Eye (tissue), 1 donor: Measurements from ENCODE around the gene AGK.
"Not testable (repeated sequence)": the region's sequence is repeated elsewhere in the genome, so short reads cannot be mapped to it uniquely, and the experiment has no call there.

ENCODE experiments used
- DNase-seq: peaks from one replicate; pipeline ENCODE4 v3.0.0-alpha.2; 2015

The AGK gene

DNA sequence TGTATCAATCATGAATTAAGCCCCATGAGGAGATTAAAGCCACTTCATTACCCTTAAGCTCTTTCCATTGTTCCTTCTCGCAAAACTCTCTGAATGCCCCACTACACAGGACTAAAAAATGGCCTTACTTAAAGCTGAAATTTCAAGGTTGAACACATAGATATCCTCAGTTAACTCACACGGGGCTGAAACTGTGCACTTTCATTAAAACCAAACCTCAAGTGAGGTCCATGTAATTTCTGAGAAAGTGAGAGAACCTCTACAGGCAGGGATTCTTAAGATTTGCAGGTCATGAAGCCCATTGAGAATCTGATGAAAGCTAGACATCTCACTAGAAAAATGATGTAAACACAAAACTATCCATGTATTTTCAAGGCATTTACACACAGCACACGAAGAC lies 134.9 kb downstream of the AGK start:
- no peak for DNase-seq

GRCh38 chr7:141686670-141687069 lies 135.5 kb downstream of the AGK start:
- DNase-seq = no peak

- DNase-seq = no peak
Measured at GRCh38 chr7:141688043-141688442, 136.8 kb downstream of the AGK start.

DNA sequence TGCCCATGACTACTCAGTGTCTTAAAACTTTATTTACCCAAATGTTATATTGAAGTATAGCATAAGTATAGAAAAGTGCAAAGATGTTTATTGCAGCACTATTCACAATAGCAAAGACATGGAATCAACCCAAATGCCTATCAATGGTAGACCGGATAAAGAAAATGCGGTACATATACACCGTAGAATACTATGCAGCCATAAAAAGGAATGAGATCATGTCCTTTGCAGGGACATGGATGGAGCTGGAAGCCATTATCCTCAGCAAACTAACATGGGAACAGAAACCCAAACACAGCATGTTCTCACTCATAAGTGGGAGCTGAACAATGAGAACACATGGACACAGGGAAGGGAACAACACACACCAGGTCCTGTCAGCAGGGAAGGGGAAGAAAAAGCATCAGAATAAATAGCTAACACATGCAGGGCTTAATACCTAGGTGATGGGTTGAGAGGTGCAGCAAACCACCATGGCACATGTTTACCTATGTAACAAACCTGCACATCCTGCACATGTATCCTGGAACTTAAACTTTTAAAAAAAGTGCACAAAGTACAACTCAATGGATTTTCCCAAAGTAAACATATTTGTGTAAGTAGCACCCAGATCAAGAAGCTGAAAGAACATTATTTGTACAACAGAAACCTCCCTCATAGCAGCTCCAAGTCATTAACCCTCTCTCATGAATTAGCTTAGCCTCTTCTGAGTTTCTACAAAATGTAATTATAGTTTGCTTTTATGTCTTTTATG lies 138.0 kb downstream of the AGK start:
- not testable (repeated sequence) for DNase-seq

DNA sequence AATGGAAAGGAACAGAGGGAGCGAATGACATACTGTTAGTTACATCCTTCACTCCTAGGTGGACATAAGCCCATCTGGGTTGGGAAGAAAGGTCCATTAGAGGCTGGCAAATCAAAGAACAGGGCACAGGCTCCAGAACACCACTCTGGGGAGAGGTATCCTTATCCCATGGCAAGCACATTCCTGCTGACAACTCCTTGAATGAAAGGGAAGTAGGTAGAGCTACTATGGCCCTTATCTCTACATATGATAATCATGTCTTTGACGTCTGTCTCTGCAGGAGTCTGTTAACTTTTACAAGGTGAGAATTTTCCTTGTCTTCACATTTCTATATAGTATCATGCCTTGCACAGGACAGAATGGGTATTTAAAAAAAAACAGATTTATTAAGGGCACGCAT lies 140.3 kb downstream of the AGK start:
- DNase-seq = no peak

DNA sequence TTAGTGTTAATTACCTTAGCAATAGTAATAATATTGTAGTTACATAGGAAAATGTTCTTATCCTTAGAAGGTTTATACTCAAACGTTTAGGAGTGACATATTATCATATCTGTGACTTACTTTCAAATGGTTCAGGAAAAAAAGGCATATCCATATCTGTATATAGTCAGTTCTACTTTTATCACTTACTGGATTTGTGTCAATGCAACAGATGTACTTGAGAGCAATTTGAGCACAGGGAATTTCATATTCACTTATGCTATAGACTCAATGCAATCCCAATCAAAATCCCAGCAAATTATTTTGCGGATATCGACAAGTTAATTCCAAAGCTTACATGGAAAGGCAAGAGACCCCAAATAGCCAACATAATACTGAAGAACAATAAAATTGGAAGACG lies 140.8 kb downstream of the AGK start:
- no peak for DNase-seq

GRCh38 chr7:141693082-141693481 lies 141.9 kb downstream of the AGK start:
- no peak for DNase-seq

DNA sequence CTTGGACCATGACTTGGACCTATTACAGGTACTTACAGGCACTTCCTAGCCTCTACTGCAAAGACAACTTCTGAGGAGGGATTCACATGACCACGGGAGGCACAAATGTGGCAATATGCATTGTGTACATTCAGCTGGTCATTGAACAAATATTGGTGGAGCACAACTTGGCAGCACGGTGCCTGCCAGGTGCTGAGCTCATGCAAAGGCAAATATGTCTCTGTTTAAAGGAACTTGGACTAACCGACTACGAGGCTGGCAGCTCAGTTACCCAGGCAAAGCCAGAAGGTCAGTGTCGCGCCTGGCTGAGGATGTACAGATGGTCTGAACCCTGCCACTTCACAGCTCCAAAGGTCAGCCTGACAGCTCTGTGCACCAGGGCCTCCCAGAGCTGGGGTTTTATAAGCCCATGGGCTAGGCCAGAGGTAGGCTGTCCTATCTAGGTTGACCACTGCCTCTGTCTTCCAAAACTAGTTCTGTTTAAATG lies 144.6 kb downstream of the AGK start:
- DNase-seq = no peak

GRCh38 chr7:141696348-141696747 lies 145.1 kb downstream of the AGK start:
- DNase-seq = no peak

GRCh38 chr7:141697211-141697871 lies 146.1 kb downstream of the AGK start:
- no peak for DNase-seq

DNA sequence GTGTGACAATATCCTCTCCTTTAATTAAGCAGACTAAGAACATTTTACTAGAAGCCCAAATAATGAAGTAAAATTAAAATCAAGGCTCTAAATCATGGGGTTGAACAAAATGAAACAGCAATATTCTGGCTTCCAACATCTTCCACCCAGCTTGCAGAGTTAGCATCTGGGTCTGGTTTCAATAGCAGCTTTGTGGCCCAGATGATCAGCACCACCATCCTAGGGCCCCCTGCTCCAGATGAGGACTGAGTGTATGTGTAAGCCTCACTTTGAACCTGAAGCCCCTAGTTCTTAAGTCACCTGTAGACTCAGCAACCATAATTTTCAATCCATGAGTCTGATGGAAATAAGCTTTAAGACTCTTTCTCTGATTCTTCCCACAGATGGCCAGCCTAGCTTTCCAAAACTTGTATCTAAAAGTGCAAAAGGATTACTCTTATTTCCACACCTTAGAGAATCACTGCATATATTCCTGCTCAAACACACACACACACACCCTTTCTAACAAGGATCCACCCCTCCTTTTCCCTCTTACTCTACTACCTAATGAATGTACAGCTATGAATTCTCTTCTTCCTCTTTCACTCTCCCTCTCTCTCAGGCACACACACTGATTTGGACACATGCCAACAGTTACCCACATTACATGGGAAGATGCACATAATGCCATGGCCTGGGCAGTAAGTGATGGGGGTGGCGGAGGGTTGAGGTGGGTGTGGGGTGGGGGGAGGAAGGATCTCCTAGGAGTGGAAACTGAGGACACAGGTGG lies 147.2 kb downstream of the AGK start:
- DNase-seq = no peak

DNA sequence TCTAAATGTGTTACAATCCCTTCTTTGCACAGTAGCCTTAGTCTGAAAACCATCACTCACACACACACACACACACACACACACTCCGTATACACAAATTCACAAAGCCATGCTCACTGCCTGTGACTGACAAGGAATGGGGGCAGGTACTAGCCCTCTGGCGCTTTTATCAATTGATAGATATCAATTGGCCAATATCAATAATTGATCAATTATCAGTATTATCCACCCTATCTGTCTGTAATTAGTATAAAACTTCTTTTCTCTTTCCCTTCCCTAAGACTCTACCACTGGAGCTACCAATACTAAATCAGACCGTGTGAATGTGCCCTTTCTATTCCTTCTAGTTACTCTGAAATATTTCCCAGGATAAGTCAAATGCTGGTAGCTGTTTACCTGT lies 148.7 kb downstream of the AGK start:
- no peak for DNase-seq

DNA sequence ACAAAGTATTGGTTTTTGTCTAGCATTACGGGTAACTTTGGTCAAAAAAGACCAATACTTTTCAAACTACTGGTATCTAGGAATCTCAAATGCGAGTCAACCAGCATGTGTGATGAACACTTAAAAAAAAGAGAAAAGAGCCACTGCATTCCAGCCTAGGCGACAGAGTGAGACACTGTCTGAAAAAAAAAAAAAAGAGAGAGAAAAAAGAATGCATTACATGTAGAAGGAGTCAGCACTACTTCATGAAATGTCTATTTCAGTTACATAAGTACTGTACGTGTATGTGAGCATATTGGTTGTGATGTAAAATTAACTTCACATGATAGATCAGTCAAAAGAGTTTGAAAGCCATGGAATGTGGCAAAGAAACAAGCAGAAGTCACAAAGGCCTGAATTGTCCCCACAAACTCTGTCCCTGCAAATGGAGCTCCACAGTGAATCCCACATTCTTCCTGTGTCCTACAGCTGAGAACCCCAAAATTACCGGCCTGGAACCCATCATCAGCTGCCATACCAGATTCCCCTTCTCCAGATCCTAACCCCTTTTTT lies 149.2 kb downstream of the AGK start:
- DNase-seq = no peak

- peak; percentile 53 for DNase-seq
Measured at GRCh38 chr7:141700848-141701371, 149.7 kb downstream of the AGK start.

GRCh38 chr7:141701489-141702046 lies 150.4 kb downstream of the AGK start:
- DNase-seq = peak; percentile 80

DNA sequence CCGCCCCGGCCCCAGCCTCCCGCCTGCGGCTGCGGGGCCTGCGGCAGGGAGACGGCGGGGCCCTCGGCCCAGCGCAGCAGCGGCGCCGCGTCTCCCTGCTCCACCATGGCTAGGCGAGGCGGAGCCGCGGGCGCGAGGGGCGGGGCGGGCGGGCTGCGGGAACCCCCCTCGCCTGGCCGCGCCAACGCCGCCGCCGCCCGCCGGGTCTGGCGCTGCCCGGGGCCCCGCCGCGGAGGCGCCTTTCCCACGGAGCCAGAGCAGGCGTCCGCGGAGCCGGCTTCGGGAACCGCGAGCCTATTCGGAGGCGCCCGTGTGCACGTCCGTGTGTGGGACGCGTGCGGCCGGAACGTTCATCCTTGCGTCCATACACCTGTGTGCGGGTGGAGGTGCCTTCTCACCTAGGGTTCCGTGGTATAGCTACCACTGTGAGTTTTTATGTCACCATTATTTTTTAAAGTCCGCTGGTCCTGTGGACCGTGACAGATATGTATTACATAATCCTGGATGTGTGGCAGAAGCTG lies 150.9 kb downstream of the AGK start, which contains the start of gene DENND11:
Gene DENND11 (minus strand): TSS at position 120 of the 521 bp plus-strand sequence. CDS start 13 bp downstream, at position 107.
- peak; percentile 75 for DNase-seq

DNA sequence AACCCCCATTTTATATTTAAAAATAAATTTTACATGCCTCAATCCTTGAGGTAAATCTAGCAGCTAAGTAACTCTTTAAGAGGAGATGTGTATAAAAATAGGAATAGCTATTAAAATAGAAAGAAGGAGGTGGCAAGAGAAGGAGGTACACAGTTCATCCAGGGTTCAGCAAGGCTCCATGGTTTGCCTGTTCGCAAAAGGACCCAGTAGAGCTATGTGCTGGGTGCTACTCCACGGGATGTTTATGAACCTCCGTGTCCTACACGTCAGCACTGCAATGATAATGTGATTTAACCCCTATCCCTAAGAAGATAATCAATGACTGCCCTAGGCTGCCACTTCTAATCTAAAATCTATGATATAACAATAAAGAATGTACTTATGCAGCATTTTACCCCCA lies 151.7 kb downstream of the AGK start:
- DNase-seq = no peak

DNA sequence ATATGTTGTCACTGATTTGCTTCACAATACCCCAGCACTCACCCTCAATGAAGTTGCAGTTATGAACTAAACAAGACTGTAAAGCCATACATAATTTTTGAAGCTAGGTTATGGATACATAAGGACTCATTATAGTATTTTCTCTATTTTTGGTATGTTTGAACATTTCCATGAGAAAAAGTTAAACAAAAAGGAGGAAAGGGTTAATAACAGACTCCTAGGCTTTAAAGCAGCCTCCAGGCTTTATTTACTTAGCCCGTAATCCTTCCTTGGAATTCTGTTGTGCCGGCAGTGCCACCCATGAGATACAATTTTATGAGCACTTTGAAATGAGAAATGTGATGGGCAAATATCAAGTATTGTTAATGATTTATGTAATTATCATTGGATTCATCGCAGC lies 152.9 kb downstream of the AGK start:
- no peak for DNase-seq

- DNase-seq = no peak
Measured at GRCh38 chr7:141704741-141705140, 153.5 kb downstream of the AGK start.
